ENCODE measurements around the gene GPX4. TPM values are rescaled to one million over a fixed set of nuclear protein-coding genes. Genes with fewer than 3 reads are reported as not detected.

The GPX4 gene
- total RNA-seq, 1 experiment from 2014 or later, result 355 TPM

DNA sequence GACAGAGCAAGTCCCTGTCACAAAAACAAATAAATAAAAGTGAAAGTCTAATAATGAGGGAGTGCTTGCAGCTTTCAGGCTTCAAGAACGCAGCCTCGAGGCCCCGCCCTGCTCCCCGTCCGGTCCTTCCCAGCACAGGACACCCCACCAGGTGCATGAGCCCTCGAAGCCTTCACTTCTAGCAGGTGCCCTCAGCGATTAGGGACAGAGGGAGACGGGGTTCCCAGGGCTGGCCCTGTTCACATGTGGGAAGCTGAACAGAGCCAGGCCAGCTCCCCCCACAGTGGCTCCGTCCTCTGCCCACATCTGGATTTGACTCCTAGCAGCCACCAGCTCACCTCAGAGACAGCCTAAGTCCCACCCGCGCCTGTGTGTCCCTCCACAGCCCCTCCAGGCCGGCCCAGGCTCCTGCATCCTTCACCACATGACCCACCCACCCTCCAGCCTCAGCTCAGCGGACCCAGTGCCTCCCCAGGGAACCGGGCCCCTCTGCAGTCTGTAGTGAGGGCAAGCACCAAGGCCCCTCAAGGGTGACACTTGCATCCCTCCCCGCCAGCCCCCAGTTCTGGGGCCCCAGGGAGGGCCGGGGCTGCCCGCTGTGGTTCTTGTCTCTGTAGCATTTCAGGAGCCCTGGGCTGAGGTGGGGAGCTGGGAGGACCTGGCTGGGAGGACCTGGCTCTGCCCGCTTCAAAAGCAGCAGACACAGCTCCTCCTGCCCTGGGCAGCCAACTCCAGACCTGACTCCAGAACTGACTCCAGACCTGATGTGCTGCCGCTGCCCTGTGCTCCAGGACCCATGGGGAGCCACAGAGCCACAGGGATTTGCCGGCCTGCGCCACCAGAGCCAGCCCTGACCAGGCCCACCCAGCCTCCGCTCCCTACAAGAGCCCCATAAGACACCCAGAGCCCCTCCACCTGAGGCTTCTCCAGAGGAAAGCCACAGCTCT is 27.2 kb downstream of the GPX4 start:
- H3K27ac ChIP-seq (ENCODE audit: insufficient read length, low read depth, low read length), result no peak overlapping the region
- H2BK15ac ChIP-seq (ENCODE audit: low read depth, low read length), result no peak overlapping the region
- no peak overlapping the region for H4K5ac ChIP-seq (ENCODE audit: insufficient read length, low read depth, low read length)
- H2BK20ac ChIP-seq (ENCODE audit: low read depth, low read length, poor library complexity, severe bottlenecking), result no peak overlapping the region
- Mint-ChIP-seq H3K27ac (no peak overlapping the region), H3K36me3 (ENCODE audit: insufficient read depth in 1 of 3, low read depth in 3 of 3) (peaks cover 0 to 14% (median 14%) of the 10 kb centered on the region in 3 experiments; a peak in 5 of 7 replicates), H3K27me3 (ENCODE audit: low read depth) (no peaks in the 10 kb centered on the region), H3K9me3 (no peaks in the 10 kb centered on the region), H3K4me3 (peak overlapping the region in 1 of 2 experiments; percentile 47; a peak in 3 of 5 replicates), H3K4me1 (peaks cover 2 to 4% of the 10 kb centered on the region in 2 experiments; a peak in 2 of 4 replicates)
- H3K23ac ChIP-seq (ENCODE audit: insufficient read length, low read depth, low read length), result no peak overlapping the region
- H3K4ac ChIP-seq (ENCODE audit: low read depth, low read length), result no peak overlapping the region
- no peak overlapping the region for H4K91ac ChIP-seq (ENCODE audit: insufficient read length, low read depth, low read length)
- H2BK5ac ChIP-seq (ENCODE audit: insufficient read length, low read length), result no peak overlapping the region
- H2AK5ac ChIP-seq (ENCODE audit: insufficient read length, low read length), result no peak overlapping the region
- no peak overlapping the region for H3K18ac ChIP-seq (ENCODE audit: insufficient read length, low read depth, low read length)
- no peaks in the 10 kb centered on the region for H3K79me1 ChIP-seq (ENCODE audit: insufficient read depth, low read depth, low read length, poor library complexity, severe bottlenecking)
- H3K14ac ChIP-seq (ENCODE audit: insufficient read depth, low read length), result peak overlapping the region; percentile 17
- no peaks in the 10 kb centered on the region; the same call in 1 of the 2 replicates for H3K79me2 ChIP-seq (ENCODE audit: insufficient read depth, low read length)
- no peak overlapping the region for H3K9ac ChIP-seq (ENCODE audit: extremely low read depth, insufficient read length, low read length)
- TF ChIP-seq, protein P1, sequence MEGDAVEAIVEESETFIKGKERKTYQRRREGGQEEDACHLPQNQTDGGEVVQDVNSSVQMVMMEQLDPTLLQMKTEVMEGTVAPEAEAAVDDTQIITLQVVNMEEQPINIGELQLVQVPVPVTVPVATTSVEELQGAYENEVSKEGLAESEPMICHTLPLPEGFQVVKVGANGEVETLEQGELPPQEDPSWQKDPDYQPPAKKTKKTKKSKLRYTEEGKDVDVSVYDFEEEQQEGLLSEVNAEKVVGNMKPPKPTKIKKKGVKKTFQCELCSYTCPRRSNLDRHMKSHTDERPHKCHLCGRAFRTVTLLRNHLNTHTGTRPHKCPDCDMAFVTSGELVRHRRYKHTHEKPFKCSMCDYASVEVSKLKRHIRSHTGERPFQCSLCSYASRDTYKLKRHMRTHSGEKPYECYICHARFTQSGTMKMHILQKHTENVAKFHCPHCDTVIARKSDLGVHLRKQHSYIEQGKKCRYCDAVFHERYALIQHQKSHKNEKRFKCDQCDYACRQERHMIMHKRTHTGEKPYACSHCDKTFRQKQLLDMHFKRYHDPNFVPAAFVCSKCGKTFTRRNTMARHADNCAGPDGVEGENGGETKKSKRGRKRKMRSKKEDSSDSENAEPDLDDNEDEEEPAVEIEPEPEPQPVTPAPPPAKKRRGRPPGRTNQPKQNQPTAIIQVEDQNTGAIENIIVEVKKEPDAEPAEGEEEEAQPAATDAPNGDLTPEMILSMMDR (conservative IDR thresholded peaks at IDR 0.05), result no peak
- no peak overlapping the region for H2BK120ac ChIP-seq (ENCODE audit: low read depth, low read length, poor library complexity, severe bottlenecking)
- no peaks in the 10 kb centered on the region; the same call in 1 of the 2 replicates for H3K4me1 ChIP-seq (ENCODE audit: insufficient read depth, low read length)
- H2BK12ac ChIP-seq (ENCODE audit: insufficient read length, low read depth, low read length), result no peak overlapping the region
- no peaks in the 10 kb centered on the region for H3K27me3 ChIP-seq (ENCODE audit: insufficient read depth, low read length)
- no peak overlapping the region for H3K56ac ChIP-seq (ENCODE audit: insufficient read length, low read depth, low read length)
- H3K9me3 ChIP-seq (ENCODE audit: control insufficient read depth, low read depth, low read length), result no peaks in the 10 kb centered on the region
- H4K20me1 ChIP-seq (ENCODE audit: control insufficient read depth, insufficient read depth, insufficient read length), result no peaks in the 10 kb centered on the region
- no peak overlapping the region for H3T11ph ChIP-seq (ENCODE audit: low read length)
- no peak overlapping the region for H2AFZ ChIP-seq (ENCODE audit: low read length)
- H3K4me2 ChIP-seq (ENCODE audit: insufficient read depth, insufficient read length, low read length), result no peak overlapping the region
- DNase-seq, result no peak
- H3K23me2 ChIP-seq (ENCODE audit: insufficient read length, low read depth, low read length, poor library complexity, severe bottlenecking), result no peaks in the 10 kb centered on the region
- H4K8ac ChIP-seq (replicated peaks; ENCODE audit: insufficient read length, low read depth, low read length), result no peak overlapping the region
- no CpG with 5 or more reads among the region's 22 CpGs for WGBS (ENCODE audit: extremely low coverage, insufficient read length, low lambda C conversion rate)
